SK-N-MC (cell line): Measurements from ENCODE around the gene SYT12.

ENCODE experiments used
- DNase-seq: peaks from one replicate; pipeline ENCODE4 v3.0.0-alpha.2; 2011; ENCODE audit warnings: low read depth, low spot score
- H3K27ac ChIP-seq: fragments of 200-600 bp; sonication (generic); 2 replicates; pipeline ENCODE4 v1.5.1; 2016; ENCODE audit warnings: mixed run types
- H3K36me3 ChIP-seq: fragments of 200-600 bp; sonication (generic); 2 replicates; pipeline ENCODE4 v1.6.1; 2017; ENCODE audit warnings: antibody characterized with exemption, low read length, mixed read lengths; ENCODE audit not compliant: insufficient read depth
- H3K4me3 ChIP-seq: fragments of 200-600 bp; sonication (generic); 2 replicates; pipeline ENCODE4 v1.5.1; 2016
- H3K9ac ChIP-seq: fragments of 200-600 bp; sonication (generic); 2 replicates; pipeline ENCODE4 v1.8.0; 2017; ENCODE audit warnings: mixed run types, mixed read lengths; ENCODE audit not compliant: insufficient read length
- H3K9me3 ChIP-seq: fragments of 200-600 bp; sonication (generic); 2 replicates; pipeline ENCODE4 v1.6.1; 2017; ENCODE audit warnings: low read depth, mild to moderate bottlenecking, antibody characterized with exemption, low read length, moderate library complexity, mixed read lengths
- EZH2 ChIP-seq: fragments of 200-600 bp; sonication (generic); IDR thresholded peaks from one replicate; pipeline ENCODE4 v1.6.1; 2017; ENCODE audit warnings: antibody characterized with exemption
- FOXP2 ChIP-seq: optimal IDR thresholded peaks from 2 replicates; pipeline ENCODE3; 2011; ENCODE audit warnings: mild to moderate bottlenecking, moderate library complexity; ENCODE audit not compliant: insufficient read depth; ENCODE audit errors: extremely low read length, control extremely low read depth
- POLR2AphosphoS5 ChIP-seq: IDR thresholded peaks from 2 replicates; pipeline ENCODE4 v1.6.1; 2012; ENCODE audit warnings: mild to moderate bottlenecking, low read depth, low read length, borderline replicate concordance

SYT12 gene

DNA sequence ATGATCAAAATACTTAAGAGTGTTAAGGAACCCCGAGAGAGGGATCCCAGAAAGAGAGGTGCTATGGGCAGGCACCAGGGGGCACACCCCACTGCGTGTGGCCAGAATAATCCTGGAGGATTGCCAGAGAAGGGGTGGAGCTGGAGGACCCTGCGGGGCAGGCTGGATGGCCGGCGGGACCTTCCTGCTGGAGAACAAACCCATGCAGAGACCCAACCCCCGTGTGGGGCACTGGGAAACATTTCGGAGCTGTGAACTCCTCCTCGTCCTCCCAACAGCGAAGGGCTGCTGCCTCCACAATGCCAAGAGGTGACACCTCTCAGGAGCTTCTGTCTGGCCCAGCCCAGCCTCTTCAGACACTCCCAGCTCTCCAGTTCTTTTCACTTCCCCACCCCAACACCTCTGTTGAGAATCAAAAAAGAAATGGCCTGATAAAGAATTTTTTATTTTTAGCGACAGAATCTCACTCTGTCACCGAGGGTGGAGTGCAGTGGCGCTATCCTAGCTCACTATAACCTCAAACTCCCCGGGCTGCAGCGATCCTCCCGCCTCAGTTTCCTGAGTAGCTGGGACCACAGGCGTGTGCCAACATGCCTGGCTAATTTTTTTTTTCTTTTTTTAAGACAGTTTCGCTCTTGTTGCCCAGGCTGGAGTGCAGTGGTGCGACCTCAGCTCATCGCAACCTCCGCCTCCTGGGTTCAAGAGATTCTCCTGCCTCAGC is 59.3 kb downstream of the SYT12 start:
- Histone ChIP-seq H3K4me3 (no peak overlapping the region), H3K27ac (no peak overlapping the region), H3K9ac (peak overlapping the region; percentile 45), H3K9me3 (no peaks in the 10 kb centered on the region), H3K36me3 (no peaks in the 10 kb centered on the region)
- DNase-seq = no peak
- TF ChIP-seq POLR2AphosphoS5 (no peak), FOXP2 (no peak), EZH2 (no peak)

DNA sequence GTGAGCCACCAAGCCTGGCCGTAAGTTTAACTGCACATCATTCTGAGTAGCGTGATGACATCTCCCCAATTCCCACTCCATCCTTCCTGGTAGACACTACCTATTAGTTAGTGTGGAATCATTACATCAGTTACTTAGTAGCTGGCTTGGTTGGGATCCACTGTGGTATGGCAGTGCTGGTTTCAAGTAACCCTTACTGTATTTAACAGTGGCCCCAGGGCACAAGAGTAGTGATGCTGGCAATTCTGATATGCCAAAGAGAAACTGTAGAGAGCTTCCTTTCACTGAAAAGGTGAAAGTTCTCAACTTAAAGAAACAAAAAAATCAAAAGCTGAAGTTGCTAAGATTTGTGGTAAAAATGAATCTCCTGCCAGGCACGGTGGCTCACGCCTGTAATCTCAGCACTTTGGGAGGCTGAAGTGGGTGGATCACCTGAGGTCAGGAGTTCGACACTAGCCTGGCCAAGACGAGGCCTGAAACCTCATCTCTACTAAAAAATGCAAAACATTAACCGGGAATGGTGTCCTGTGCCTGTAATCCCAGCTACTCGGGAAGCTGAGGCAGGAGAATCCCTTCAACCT is 60.9 kb downstream of the SYT12 start:
- Histone ChIP-seq H3K9ac (no peak overlapping the region), H3K27ac (0 out of 2 replicates have a peak overlapping the region, but pooled peaks have one; percentile 42), H3K36me3 (no peaks in the 10 kb centered on the region), H3K9me3 (no peaks in the 10 kb centered on the region), H3K4me3 (no peak overlapping the region)
- TF ChIP-seq FOXP2 (no peak), EZH2 (no peak), POLR2AphosphoS5 (no peak)
- DNase-seq = no peak

DNA sequence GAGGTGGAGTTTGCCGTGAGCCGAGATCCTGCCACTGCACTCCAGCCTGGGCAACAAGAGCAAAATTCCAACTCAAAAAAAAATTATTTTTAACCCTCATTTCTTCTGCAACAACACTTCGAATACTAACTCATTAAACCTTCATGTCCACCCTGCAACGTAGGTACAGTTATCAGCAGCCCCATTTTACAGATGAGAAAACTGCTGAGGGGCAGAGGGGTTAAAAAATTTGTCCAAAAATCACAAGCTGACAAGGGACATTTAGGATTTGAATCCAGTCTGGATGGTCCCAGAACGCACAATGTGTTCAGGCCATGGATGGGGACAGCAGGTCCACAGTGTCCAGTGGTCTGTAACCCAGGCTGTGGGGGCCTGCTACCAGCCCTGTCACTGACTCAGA is 62.7 kb downstream of the SYT12 start:
- no peaks in the 10 kb centered on the region for H3K9me3 ChIP-seq
- DNase-seq = no peak
- no peak overlapping the region for H3K27ac ChIP-seq
- no peak overlapping the region for H3K9ac ChIP-seq
- H3K4me3 ChIP-seq = no peak overlapping the region
- H3K36me3 ChIP-seq = no peaks in the 10 kb centered on the region
- TF ChIP-seq POLR2AphosphoS5 (no peak), EZH2 (no peak), FOXP2 (no peak)

DNA sequence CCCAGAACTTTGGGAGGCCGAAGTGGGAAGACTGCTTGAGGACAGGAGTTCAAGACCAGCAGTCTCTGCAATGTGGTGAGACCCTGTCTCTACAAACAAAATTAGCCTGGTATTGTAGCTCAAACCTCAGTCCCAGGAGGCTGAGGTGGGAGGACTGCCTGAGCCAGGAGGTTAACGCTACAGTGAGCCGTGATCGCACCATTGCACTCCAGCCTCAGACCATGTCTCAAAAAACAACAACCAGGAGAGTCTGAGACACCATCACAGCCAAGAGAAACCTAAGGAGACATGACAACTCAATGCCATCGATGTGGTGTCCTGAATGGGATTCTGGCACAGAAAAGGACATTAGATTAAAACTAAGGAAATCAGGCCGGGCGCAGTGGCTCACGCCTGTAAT is 67.8 kb downstream of the SYT12 start:
- Histone ChIP-seq H3K27ac (no peak overlapping the region), H3K36me3 (no peaks in the 10 kb centered on the region), H3K9ac (no peak overlapping the region), H3K9me3 (no peaks in the 10 kb centered on the region), H3K4me3 (no peak overlapping the region)
- DNase-seq = no peak
- TF ChIP-seq FOXP2 (no peak), EZH2 (no peak), POLR2AphosphoS5 (no peak)

DNA sequence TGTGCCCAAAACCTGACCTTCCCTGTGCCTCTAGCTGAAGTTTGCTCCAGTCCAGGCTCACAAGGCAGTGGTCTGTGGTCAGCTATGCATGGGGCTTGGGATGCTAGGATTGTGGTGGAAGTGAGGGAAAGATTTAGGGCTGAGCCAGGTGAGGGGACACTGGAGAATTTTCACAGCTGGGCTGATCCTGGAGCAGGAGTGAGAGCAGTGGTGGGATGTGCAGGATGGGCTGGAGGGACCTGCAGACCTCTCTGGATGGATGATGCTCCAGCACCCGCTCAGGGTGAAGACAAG is 72.2 kb downstream of the SYT12 start:
- no peak overlapping the region for H3K27ac ChIP-seq
- no peak for TF ChIP-seq FOXP2
- no peak for TF ChIP-seq POLR2AphosphoS5
- no peak for TF ChIP-seq EZH2
- no peak overlapping the region for H3K9ac ChIP-seq
- no peak overlapping the region for H3K4me3 ChIP-seq
- no peak for DNase-seq
- no peaks in the 10 kb centered on the region for H3K9me3 ChIP-seq
- H3K36me3 ChIP-seq = no peaks in the 10 kb centered on the region

DNA sequence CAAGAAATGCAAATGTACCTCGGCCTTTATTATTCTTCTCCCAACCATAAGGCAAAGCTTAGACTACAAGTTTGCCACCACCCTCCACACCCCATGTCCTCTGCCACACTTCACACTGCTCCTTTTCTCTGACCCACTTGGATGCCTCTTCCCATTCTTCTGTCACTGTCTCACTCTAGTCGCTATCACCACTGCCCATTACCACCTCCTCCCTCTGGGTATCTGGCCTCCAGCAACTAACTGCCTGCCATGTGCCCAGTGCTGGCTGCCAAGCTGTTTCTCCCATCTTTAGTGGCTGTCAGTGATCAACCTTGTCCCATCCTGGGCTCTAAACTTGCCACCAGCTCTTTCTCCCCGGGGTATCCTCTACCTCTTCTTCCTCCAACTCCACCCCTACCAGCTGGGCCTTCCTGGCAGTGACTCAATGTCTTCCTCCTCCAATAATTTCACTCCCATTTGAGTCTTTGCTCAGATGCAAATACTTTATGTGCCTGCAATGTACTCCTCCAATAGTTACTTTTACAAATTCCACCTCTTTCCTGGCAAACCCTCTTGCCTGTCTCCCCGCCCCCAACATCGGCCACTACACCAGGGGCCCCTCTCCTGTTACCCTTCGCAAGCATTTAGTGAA is 76.0 kb downstream of the SYT12 start:
- no peak for DNase-seq
- Histone ChIP-seq H3K9me3 (no peaks in the 10 kb centered on the region), H3K4me3 (no peak overlapping the region), H3K9ac (no peak overlapping the region), H3K36me3 (no peaks in the 10 kb centered on the region), H3K27ac (no peak overlapping the region)
- no peak for TF ChIP-seq FOXP2
- no peak for TF ChIP-seq EZH2
- TF ChIP-seq POLR2AphosphoS5 = no peak

DNA sequence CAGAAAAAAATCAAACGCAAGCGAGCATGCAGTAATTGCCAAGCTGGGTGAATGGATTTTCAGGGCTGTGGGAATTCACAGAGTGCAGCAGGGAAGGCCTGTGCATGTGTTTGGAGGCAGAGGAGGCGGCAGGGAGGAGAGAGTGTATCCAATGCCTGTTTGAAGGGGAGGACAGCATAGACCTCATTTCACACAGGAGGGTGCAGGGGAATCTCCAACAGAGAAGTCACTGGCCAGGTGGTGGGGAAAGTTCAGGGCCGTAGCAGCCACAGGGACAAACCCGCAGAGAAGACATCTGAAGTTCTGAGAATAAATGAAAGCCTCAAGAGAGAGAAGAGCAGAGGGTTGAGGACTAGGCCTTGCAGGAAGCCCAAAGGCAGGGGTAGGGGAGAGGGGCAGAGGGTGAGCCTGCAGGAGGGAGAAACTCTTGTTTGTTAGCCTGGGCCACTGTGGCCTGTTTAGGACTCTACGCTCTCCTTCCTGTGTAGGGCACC is 76.9 kb downstream of the SYT12 start:
- DNase-seq = no peak
- H3K9me3 ChIP-seq = no peaks in the 10 kb centered on the region
- no peak overlapping the region for H3K9ac ChIP-seq

More for the DNA sequence above, 76.9 kb downstream of the SYT12 start:
- Histone ChIP-seq H3K36me3 (no peaks in the 10 kb centered on the region), H3K27ac (no peak overlapping the region), H3K4me3 (no peak overlapping the region)
- TF ChIP-seq POLR2AphosphoS5 (no peak), FOXP2 (no peak), EZH2 (no peak)
